Hypothalamus (tissue), 51 donors: ENCODE results near the gene UBR3.
"Not testable (repeated sequence)": the region's sequence is repeated elsewhere in the genome, so short reads cannot be mapped to it uniquely, and the experiment has no call there.

Experiments
- DNase-seq, 51 donors: peaks; one replicate each; lab custom pipeline; 2025; lab: John Stamatoyannopoulos, UW

UBR3 gene

DNA sequence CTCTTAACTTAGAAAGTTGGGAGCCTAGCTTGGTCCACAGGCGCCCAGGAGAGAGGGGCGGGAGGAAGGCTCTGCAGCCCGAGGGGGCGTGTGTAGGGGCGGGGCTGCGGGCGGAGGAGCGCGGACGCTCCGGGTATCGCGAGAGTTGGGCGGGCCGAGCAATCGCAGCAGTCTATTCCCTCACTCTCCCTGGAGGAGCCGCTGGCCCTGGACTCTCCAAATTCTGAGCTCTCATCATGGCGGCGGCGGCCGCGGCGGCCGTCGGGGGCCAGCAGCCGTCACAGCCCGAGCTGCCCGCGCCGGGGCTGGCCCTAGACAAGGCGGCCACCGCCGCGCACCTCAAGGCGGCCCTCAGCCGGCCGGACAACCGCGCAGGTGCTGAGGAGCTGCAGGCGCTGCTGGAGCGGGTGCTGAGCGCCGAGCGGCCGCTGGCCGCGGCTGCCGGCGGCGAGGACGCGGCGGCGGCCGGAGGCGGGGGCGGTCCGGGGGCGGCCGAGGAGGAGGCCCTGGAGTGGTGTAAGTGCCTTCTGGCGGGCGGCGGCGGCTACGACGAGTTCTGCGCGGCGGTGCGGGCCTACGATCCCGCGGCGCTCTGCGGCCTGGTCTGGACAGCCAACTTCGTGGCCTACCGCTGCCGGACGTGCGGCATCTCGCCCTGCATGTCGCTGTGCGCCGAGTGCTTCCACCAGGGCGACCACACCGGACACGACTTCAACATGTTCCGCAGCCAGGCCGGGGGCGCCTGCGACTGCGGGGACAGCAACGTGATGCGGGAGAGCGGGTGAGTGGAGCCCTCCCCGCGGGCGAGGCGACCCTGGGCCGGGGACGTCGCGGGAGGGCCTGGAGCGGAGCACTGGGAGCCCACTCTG, at the start of gene UBR3:
Gene UBR3, plus strand, starts transcription at position 183 of the 869 bp plus-strand sequence. Its CDS starts 54 bp downstream, at position 237.
- DNase-seq: peak; percentile 10 to 92 (median 83)

DNA sequence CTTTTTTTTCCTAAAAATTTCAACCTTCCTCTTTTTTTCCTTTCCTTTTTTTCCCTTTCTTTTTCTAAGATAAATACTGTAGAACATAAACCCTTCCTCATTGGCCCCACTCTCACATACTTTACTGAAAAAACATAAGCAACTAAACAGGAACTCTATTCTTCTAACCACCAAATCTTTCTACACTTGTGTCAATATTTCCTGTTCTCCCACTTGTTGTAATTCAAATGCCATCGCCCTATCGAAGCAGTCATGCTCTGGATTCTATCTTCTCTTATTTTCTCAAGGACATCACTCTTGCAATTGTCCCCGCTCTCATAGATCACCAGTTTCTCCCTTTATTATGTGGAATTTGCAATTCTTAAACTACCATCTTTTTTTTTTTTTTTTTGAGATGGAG, 48.8 kb upstream of the UBR3 start:
- no peak for DNase-seq

DNA sequence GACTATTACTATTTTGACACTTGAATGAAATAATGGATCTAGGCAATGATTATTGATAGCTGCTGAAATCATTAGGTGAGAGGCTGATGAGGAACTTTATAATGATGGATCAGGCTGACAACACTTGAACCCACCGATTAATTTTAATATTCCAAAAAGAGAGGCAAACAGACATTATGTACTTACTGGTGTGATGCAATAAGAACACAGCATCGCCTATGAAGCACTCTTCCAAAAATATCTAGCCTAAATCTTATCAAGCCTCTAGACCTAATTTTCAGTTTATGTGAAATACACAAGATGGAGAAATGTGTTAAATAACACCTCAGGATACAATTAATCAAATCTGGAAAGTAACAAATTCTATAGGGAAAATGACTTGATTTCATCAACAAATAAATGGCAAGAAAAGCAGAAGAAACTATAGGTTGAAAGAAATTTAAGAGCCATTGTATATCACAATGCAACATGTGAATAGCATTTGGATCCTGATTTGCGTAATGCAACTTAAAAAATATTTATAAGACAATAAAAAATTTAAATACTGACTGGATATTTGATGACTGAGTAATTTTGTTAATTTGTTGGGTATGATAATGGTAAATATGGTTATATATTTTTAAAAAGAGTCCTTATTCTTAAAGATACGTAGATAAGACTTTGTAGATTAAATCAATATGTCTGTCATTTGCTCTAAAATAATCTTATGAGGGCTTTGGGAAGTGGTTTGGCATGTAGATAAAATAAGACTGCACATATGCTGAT, 45.8 kb upstream of the UBR3 start:
- no peak for DNase-seq

- no peak for DNase-seq
Observed at GRCh38 chr2:169782513-169782912, 44.7 kb upstream of the UBR3 start.

DNA sequence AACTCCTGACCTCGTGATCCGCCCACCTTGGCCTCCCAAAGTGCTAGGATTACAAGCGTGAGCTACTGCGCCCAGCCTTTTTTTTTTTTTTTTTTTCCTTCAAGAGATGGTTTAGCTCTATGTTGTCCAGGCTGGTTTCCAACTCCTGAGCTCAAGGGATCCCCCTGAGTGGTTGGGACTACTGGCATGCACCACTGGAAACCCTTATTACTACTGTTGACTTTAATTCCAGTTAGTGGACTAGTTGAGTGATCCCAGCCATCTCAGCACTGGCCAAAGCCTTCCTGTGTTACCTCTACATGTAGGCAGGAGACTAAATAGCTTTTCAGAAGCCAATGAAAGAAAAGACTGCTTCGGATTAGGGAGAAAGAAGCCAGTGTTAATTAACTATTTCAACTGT, 36.7 kb upstream of the UBR3 start:
- DNase-seq: no peak

- DNase-seq: no peak
Observed at GRCh38 chr2:169795181-169795580, 32.1 kb upstream of the UBR3 start.

DNA sequence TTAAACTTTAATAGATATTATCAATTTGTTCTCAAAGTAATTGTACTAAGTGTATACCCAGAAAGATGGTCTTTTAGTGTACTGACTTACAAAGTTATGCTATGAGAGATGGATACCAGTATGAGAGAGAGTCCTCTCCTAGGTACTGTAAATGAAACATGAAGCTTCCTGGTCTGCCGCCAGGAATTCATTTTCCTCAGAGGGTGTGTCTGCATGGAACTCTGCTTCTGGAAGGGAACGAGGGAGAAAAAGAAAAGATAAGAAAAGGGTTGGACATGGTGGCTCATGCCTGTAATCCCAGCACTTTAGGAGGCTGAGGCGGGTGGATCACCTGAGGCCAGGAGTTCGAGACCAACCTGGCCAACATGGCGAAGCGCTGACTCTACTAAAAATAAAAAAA, 30.8 kb upstream of the UBR3 start:
- DNase-seq: no peak

- DNase-seq: no peak
Observed at GRCh38 chr2:169797601-169798000, 29.7 kb upstream of the UBR3 start.

- DNase-seq: no peak
Observed at GRCh38 chr2:169798397-169798717, 28.9 kb upstream of the UBR3 start.

GRCh38 chr2:169798718-169799592, 28.3 kb upstream of the UBR3 start, which contains the start of gene SSB:
Gene SSB, plus strand, starts transcription at chr2:169798871. Its CDS starts 2,090 bp downstream, at chr2:169800961.
- peak; percentile 26 to 93 (median 83) for DNase-seq

DNA sequence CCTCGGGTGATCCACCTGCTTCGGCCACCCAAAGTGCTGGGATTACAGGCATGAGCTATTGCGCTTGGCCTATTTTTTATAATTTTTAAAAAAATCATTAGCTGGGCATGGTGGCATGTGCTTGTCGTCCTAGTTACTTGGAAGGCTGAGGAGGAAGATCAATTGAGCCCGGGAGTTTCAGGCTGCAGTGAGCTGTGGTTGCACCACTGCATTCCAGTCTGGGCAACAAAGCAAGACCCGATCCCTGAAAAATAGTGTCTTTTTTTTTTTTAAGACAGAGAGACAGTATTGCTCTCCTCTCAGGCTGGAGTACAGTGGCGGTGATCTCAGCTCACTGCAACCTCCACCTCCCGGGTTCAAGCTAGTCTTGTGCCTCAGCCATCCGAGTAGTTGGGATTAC, 23.8 kb upstream of the UBR3 start:
- no peak for DNase-seq

GRCh38 chr2:169806586-169806985, 20.7 kb upstream of the UBR3 start:
- DNase-seq: no peak

GRCh38 chr2:169808221-169808620, 19.0 kb upstream of the UBR3 start:
- no peak for DNase-seq

GRCh38 chr2:169815849-169816248, 11.4 kb upstream of the UBR3 start:
- DNase-seq: no peak

DNA sequence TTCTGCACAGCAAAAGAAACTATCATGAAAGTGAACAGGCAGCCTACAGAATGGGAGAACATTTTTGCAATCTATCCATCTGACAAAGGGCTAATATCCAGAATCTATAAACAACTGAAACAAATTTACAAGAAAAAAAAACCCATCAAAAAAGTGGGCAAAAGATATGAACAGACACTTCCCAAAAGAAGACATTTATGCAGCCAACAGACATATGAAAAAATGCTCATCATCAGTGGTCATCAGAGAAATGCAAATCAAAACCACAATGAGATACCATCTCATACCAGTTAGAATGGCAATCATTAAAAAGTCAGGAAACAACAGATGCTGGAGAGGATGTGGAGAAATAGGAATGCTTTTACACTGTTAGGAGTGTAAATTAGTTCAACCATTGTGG, 10.3 kb upstream of the UBR3 start:
- DNase-seq: not testable (repeated sequence)

GRCh38 chr2:169817369-169817768, 9.9 kb upstream of the UBR3 start:
- not testable (repeated sequence) for DNase-seq

DNA sequence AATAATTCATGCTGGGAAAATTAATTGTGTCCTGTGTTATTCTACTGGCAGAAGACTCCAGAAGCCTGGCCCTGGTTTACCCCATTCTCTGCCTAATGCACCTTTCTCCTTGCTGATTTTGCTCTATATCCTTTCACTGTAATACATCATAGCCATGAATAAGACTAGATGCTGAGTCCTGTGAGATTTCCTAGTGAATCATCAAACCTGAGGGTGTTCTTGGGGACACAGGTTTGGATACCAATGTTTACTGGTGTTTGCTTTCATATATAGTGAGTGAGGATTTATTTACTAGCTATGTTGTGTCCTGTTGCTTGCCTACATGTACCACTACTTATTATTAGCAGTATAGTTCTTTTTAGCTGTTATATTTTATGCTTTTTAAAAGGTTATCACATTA, 9.0 kb upstream of the UBR3 start:
- no peak for DNase-seq

GRCh38 chr2:169819106-169819505, 8.1 kb upstream of the UBR3 start:
- no peak for DNase-seq

- not testable (repeated sequence) for DNase-seq
Observed at GRCh38 chr2:169820101-169820500, 7.2 kb upstream of the UBR3 start.

- DNase-seq: no peak
Observed at GRCh38 chr2:169822036-169822435, 5.2 kb upstream of the UBR3 start.
